ENCODE data around the gene RAD51B. TPM values are rescaled to one million over a fixed set of nuclear protein-coding genes. Genes with fewer than 3 reads are reported as not detected.

The RAD51B gene
- total RNA-seq, 1 donor from 2014 or later = 16.7 TPM

DNA sequence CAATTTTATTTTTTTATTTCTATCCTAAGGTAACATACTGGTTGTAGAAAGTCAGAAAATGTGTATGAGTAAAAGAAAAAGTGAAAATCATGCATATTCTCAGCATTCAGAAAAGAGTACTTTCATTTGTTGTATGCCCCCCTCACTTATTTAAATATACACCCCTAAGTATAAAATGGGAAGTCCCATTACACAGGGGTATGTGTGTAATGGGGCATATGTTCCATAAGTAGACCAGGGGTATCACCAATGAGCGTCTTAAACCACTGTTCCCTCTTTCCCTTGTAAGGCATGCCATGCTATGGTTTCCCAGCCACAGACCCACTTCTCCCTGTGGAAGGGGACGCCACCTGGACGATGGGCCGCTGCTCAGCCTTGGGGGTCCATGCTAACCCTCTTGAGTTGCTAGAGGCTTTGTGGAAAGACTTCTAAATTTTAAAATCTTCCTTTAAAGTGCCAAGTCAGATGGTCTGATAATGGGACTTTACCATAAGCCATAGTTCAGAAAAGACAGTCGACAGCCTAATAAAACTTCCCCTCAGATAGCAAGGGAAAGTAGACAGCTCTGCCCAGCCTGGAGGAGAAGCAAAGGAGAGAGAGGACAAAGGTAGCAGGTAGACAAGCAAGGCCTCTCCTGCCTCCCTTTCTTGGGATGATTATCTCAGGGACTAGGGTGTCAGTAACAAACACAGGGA is 855.1 kb downstream of the RAD51B start:
- H3K4me3 Mint-ChIP-seq = no peak overlapping the region

DNA sequence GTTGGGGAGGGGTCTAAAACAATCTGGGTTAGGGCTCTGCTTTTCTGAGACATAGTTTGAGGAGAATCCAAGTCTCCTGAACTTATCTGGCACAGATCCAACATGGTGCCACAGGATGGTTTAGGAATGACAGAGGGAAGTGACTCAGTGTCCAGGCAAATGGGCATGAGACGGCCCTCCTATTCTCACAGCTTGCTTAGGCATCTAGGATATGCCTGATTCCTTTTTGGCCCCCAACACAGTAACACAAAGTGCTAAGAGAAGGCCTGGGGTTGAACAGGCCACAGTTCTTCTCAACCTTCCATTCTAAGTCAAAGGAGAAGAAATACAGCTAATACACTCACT is 855.6 kb downstream of the RAD51B start:
- peaks cover 36% of the 10 kb centered on the region for H3K4me1 Mint-ChIP-seq
- H3K27me3 Mint-ChIP-seq (ENCODE audit: low read depth) = no peaks in the 10 kb centered on the region
- no peak for DNase-seq (ENCODE audit: low read depth, low spot score)
- no peaks in the 10 kb centered on the region for H3K36me3 Mint-ChIP-seq (ENCODE audit: low read depth)
- no peak overlapping the region for H3K4me3 Mint-ChIP-seq
- peaks cover 2% of the 10 kb centered on the region for H3K9me3 Mint-ChIP-seq
- H3K27ac Mint-ChIP-seq (ENCODE audit: unreplicated experiment) = no peak overlapping the region
- TF ChIP-seq, protein P1, sequence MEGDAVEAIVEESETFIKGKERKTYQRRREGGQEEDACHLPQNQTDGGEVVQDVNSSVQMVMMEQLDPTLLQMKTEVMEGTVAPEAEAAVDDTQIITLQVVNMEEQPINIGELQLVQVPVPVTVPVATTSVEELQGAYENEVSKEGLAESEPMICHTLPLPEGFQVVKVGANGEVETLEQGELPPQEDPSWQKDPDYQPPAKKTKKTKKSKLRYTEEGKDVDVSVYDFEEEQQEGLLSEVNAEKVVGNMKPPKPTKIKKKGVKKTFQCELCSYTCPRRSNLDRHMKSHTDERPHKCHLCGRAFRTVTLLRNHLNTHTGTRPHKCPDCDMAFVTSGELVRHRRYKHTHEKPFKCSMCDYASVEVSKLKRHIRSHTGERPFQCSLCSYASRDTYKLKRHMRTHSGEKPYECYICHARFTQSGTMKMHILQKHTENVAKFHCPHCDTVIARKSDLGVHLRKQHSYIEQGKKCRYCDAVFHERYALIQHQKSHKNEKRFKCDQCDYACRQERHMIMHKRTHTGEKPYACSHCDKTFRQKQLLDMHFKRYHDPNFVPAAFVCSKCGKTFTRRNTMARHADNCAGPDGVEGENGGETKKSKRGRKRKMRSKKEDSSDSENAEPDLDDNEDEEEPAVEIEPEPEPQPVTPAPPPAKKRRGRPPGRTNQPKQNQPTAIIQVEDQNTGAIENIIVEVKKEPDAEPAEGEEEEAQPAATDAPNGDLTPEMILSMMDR (conservative IDR thresholded peaks at IDR 0.05) = no peak

More for the DNA sequence above, 855.1 kb downstream of the RAD51B start:
- no peaks in the 10 kb centered on the region for H3K27me3 Mint-ChIP-seq (ENCODE audit: low read depth)
- TF ChIP-seq, protein P1 (conservative IDR thresholded peaks at IDR 0.05) = no peak
- no peak for DNase-seq (ENCODE audit: low read depth, low spot score)
- peaks cover 36% of the 10 kb centered on the region for H3K4me1 Mint-ChIP-seq
- H3K9me3 Mint-ChIP-seq = peaks cover 1% of the 10 kb centered on the region
- H3K36me3 Mint-ChIP-seq (ENCODE audit: low read depth) = no peaks in the 10 kb centered on the region
- no peak overlapping the region for H3K27ac Mint-ChIP-seq (ENCODE audit: unreplicated experiment)

DNA sequence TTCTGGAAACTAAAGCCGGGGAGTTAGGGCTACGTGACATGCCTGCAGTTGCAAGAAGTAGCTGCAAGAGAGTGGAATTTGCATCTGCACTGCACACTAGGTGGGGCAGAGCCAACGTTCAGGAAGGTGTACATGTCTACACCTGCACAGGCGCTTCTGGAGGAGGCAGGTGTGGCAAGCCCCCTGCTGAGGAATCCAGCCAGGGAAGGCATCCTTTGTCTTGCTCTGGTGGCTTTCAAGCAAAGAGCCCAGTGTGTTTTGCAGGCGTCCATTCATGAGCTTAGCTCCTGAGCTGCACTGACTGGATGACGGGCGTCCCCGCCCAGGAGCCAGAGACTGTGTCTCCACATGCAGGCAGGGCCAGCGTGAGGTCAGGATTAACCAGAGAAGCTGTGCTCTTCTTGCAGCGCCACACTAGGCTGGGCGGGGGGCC is 856.9 kb downstream of the RAD51B start:
- H3K36me3 Mint-ChIP-seq (ENCODE audit: low read depth) = peaks cover 3% of the 10 kb centered on the region
- H3K27ac Mint-ChIP-seq (ENCODE audit: unreplicated experiment) = no peak overlapping the region
- DNase-seq (ENCODE audit: low read depth, low spot score) = no peak
- TF ChIP-seq, protein P1 (conservative IDR thresholded peaks at IDR 0.05) = no peak
- H3K4me3 Mint-ChIP-seq = no peak overlapping the region
- H3K27me3 Mint-ChIP-seq (ENCODE audit: low read depth) = no peaks in the 10 kb centered on the region
- peaks cover 2% of the 10 kb centered on the region for H3K9me3 Mint-ChIP-seq
- peaks cover 30% of the 10 kb centered on the region for H3K4me1 Mint-ChIP-seq

DNA sequence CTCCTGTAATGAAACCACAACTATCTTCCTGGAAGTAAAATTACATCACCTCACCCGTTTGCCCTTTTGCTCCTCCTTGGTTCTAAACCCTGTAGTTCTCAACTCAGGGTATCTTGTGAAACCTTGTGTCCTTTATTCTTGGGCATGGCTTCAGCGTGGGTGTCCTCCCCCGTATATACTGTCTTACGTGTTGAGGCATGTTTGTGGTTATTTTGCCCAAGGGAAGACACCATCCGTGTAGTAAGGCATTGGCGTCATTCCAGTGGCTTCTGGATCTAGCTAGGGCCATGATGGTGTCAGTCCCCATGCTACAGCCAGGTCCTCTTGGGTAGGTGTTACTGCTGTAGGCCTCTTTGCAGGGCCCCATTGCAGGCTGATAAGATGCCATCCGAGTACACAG is 857.9 kb downstream of the RAD51B start:
- no peak for DNase-seq (ENCODE audit: low read depth, low spot score)
- H3K36me3 Mint-ChIP-seq (ENCODE audit: low read depth) = peaks cover 3% of the 10 kb centered on the region
- no peak overlapping the region for H3K27ac Mint-ChIP-seq (ENCODE audit: unreplicated experiment)
- H3K4me1 Mint-ChIP-seq = peaks cover 32% of the 10 kb centered on the region
- no peak overlapping the region for H3K4me3 Mint-ChIP-seq
- TF ChIP-seq, protein P1 (conservative IDR thresholded peaks at IDR 0.05) = no peak
- peaks cover 2% of the 10 kb centered on the region for H3K9me3 Mint-ChIP-seq
- H3K27me3 Mint-ChIP-seq (ENCODE audit: low read depth) = no peaks in the 10 kb centered on the region

DNA sequence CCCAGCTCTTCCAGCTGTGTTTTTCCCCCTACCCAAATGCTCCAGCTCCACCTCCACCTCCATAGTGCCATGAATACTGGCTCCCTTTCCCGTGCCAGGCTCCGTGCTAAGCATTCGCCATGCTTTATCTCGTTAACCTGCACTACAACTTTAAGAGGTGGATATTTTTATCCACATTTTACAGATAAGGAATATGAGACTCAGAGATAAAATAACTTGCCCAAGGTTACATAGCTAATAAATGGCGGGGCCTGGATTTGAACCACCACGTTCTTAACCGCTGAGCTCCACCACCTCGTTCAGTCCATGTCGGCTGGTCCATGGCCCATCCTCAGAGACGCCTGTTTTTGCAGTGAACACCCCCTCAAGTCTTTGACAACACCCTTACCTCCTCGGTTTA is 858.3 kb downstream of the RAD51B start:
- peaks cover 36% of the 10 kb centered on the region for H3K4me1 Mint-ChIP-seq
- peaks cover 3% of the 10 kb centered on the region for H3K36me3 Mint-ChIP-seq (ENCODE audit: low read depth)
- TF ChIP-seq, protein P1 (conservative IDR thresholded peaks at IDR 0.05) = no peak
- no peak for DNase-seq (ENCODE audit: low read depth, low spot score)
- no peaks in the 10 kb centered on the region for H3K27me3 Mint-ChIP-seq (ENCODE audit: low read depth)
- peak overlapping the region; percentile 33 for H3K27ac Mint-ChIP-seq (ENCODE audit: unreplicated experiment)
- H3K4me3 Mint-ChIP-seq = no peak overlapping the region
- peaks cover 2% of the 10 kb centered on the region for H3K9me3 Mint-ChIP-seq
